GM10266 (cell line): ENCODE results near the gene ZNF277.

Experiments
- DNase-seq: peaks from one replicate; pipeline ENCODE4 v3.0.0; 2012; ENCODE audit errors: extremely low spot score
- CTCF ChIP-seq: IDR thresholded peaks from 2 replicates; pipeline ENCODE4 v1.5.1; 2012; ENCODE audit warnings: mild to moderate bottlenecking, low read depth; ENCODE audit not compliant: control insufficient read depth, insufficient read depth; ENCODE audit errors: missing control alignments

The ZNF277 gene

GRCh38 chr7:112211348-112211907, 4.9 kb downstream of the ZNF277 start:
- DNase-seq: no peak
- TF ChIP-seq CTCF: no peak

- DNase-seq: no peak
- no peak for TF ChIP-seq CTCF
These were observed 6.1 kb downstream of the ZNF277 start for GRCh38 chr7:112212571-112212970.

- no peak for DNase-seq
- no peak for TF ChIP-seq CTCF
These were observed 7.2 kb downstream of the ZNF277 start for GRCh38 chr7:112213735-112214134.

- no peak for DNase-seq
- TF ChIP-seq CTCF: no peak
These were observed 7.8 kb downstream of the ZNF277 start for GRCh38 chr7:112214268-112214667.

GRCh38 chr7:112214883-112215282, 8.4 kb downstream of the ZNF277 start:
- no peak for DNase-seq
- no peak for TF ChIP-seq CTCF

- TF ChIP-seq CTCF: no peak
- no peak for DNase-seq
These were observed 9.3 kb downstream of the ZNF277 start for GRCh38 chr7:112215787-112216186.

- TF ChIP-seq CTCF: no peak
- DNase-seq: no peak
These were observed 14.5 kb downstream of the ZNF277 start for GRCh38 chr7:112220877-112221434.
